ENCODE measurements around the gene CNNM2. TPM values are rescaled to one million over a fixed set of nuclear protein-coding genes. Genes with fewer than 3 reads are reported as not detected.

The CNNM2 gene
- total RNA-seq, 1 donor from 2014 or later: 12.9 TPM

DNA sequence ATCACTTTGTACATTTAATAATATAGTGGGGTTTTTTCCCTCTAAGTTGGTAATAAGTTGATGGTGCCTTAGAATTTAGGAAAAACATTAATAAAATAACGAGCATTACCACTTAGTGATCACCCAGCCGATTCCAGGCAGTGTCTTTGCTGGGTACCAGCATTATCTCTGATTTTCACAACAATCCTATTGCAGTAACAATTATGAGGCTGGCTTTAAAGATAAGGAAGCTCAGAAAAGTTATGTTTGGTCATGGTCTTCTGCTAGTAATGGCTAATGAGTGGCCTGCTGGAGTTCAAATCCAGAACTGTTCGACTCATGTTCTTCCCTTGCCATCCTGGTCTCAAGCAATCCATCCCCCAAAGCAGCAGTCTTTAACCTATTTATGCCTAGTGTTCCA is 127.9 kb downstream of the CNNM2 start:
- intact Hi-C loops (cut with DNase I): no loop called here
- no peaks in the 10 kb centered on the region for H3K27me3 ChIP-seq
- no peaks in the 10 kb centered on the region for H3K9me3 ChIP-seq
- DNase-seq: no peak
- no peak overlapping the region for H3K4me3 ChIP-seq
- no peak for ATAC-seq
- H3K4me1 ChIP-seq: no peaks in the 10 kb centered on the region
- H3K27ac ChIP-seq: no peak overlapping the region
- TF ChIP-seq, protein P1, sequence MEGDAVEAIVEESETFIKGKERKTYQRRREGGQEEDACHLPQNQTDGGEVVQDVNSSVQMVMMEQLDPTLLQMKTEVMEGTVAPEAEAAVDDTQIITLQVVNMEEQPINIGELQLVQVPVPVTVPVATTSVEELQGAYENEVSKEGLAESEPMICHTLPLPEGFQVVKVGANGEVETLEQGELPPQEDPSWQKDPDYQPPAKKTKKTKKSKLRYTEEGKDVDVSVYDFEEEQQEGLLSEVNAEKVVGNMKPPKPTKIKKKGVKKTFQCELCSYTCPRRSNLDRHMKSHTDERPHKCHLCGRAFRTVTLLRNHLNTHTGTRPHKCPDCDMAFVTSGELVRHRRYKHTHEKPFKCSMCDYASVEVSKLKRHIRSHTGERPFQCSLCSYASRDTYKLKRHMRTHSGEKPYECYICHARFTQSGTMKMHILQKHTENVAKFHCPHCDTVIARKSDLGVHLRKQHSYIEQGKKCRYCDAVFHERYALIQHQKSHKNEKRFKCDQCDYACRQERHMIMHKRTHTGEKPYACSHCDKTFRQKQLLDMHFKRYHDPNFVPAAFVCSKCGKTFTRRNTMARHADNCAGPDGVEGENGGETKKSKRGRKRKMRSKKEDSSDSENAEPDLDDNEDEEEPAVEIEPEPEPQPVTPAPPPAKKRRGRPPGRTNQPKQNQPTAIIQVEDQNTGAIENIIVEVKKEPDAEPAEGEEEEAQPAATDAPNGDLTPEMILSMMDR (IDR thresholded peaks at IDR 0.05): no peak
- no peaks in the 10 kb centered on the region for H3K36me3 ChIP-seq

DNA sequence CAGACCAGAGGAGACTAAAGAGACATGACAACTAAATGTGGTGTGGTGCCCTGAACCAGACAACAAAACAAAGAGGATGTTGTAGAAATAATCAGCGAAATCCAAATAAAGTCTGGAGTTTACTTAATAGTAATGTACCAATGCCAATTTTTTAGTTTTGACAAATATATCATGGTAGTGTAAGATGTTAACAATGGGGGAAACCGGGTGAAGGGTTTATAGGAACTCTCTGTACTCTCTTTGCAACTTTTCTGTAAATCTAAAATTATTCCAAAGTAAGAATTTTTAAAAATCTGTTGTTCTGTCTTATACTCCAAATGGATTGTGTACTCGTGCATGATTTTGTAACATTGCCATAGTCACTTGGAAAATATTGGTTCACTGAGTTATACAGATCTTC is 129.3 kb downstream of the CNNM2 start:
- H3K36me3 ChIP-seq: no peaks in the 10 kb centered on the region
- no peaks in the 10 kb centered on the region for H3K9me3 ChIP-seq
- no peaks in the 10 kb centered on the region for H3K27me3 ChIP-seq
- intact Hi-C loops (cut with DNase I): no loop called here
- no peaks in the 10 kb centered on the region for H3K4me1 ChIP-seq
- TF ChIP-seq, protein P1 (IDR thresholded peaks at IDR 0.05): no peak
- ATAC-seq (no peak), DNase-seq (no peak)
- no peak overlapping the region for H3K4me3 ChIP-seq
- H3K27ac ChIP-seq: no peak overlapping the region

DNA sequence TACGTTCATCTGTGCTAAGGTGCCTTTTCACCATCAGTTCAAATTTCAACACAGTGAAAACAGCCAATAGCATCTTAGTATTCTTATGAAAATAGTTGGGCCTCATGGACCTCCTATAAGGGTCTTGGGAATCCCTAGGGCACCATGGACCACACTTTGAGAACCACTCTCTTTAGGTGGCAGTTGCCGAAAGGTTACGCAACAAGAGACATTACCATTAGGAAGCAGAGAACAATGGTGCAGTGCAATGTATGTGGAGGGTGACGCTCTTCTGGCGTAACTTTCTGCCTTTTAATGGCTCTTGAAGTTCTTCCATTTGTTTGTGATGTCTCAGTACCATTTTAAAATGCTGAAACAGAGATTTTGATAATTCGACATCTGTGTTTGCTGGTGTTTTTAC is 131.1 kb downstream of the CNNM2 start:
- no peaks in the 10 kb centered on the region for H3K9me3 ChIP-seq
- no peak overlapping the region for H3K27ac ChIP-seq
- peaks cover 8% of the 10 kb centered on the region for H3K4me1 ChIP-seq
- DNase-seq (no peak), ATAC-seq (no peak)
- intact Hi-C loops (cut with DNase I): no loop called here
- no peak overlapping the region for H3K4me3 ChIP-seq
- no peaks in the 10 kb centered on the region for H3K36me3 ChIP-seq
- H3K27me3 ChIP-seq: no peaks in the 10 kb centered on the region
- TF ChIP-seq, protein P1 (IDR thresholded peaks at IDR 0.05): no peak

DNA sequence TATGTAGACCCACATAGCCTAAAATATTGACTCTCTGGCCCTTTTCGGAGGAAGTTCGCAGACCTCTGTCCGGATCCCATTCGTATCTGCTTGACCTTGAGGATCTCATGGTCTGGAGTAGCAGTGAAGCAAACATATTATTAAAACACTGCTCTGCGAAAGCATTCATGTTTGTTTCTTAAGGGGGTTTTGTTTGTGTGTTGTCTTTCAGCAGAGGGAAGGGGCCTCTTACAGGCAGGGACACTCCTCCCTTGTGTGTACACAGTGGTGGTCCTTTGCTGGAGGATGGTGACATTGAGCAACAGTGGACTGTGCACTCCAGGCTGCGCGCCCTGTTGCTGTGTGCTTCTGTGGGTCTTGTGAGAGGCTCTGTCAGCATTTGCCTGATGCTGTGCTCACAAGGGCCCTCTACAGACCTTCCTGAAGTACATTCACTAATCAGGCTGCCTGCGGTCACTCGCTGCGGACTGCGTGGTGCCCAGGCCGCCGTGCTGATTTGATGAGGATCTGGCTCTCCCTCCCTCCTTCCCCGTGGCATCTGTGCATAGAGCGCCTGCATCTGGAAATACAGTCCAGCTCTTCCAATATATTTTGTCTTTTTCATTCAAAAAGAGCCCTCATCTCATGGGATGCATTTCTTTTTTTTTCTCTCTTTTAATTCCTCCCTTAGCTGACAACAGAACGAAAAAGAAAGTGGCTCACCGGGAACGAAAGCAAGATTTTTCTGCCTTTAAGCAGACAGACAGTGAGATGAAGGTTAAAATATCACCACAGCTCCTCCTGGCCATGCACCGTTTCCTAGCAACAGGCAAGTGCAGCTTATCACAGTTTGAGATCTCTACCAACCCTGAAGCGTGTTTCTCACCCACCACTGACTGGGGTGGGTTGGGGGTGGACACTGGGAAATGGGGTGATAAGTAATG is 135.8 kb downstream of the CNNM2 start:
- intact Hi-C loops (cut with DNase I): no loop called here
- H3K4me1 ChIP-seq: peaks cover 8% of the 10 kb centered on the region
- no peak overlapping the region for H3K27ac ChIP-seq
- ATAC-seq (peak; percentile 95), DNase-seq (peak; percentile 74)
- TF ChIP-seq, protein P1 (IDR thresholded peaks at IDR 0.05): peak; percentile 43
- H3K36me3 ChIP-seq: peaks cover 7% of the 10 kb centered on the region
- H3K4me3 ChIP-seq: peak overlapping the region; percentile 36
- H3K27me3 ChIP-seq: no peaks in the 10 kb centered on the region
- no peaks in the 10 kb centered on the region for H3K9me3 ChIP-seq

DNA sequence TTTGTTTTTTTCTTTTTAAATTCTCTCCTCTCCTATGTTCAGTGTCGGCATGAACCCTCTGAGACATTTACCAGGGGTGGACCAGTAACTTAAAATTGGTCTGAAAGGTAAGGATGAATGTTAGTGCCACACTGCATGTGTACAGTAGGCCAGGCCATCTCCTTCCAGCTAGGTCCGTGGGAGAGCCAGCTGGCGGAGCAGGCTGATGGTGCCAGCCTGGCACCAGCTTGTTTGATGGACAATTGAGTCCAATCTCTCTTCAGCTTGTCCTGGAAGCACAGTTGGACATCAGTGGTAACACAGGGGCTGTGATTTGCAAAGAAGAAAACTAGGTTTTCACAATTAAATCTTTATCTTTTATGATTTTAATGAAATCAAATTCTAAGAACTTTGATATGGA is 136.5 kb downstream of the CNNM2 start:
- no peaks in the 10 kb centered on the region for H3K9me3 ChIP-seq
- H3K4me3 ChIP-seq: no peak overlapping the region
- DNase-seq: no peak
- H3K27me3 ChIP-seq: no peaks in the 10 kb centered on the region
- ATAC-seq: no peak
- peaks cover 8% of the 10 kb centered on the region for H3K4me1 ChIP-seq
- H3K36me3 ChIP-seq: peaks cover 7% of the 10 kb centered on the region
- intact Hi-C loops (cut with DNase I): no loop called here
- TF ChIP-seq, protein P1 (IDR thresholded peaks at IDR 0.05): no peak
- H3K27ac ChIP-seq: no peak overlapping the region
